Measurements from ENCODE around the gene CYP4F22.
"Not testable (repeated sequence)": the region's sequence is repeated elsewhere in the genome, so short reads cannot be mapped to it uniquely, and the experiment has no call there.

The CYP4F22 gene

GRCh38 chr19:15495151-15495550 lies 13.2 kb upstream of the CYP4F22 start:
- DNase-seq: no peak

DNA sequence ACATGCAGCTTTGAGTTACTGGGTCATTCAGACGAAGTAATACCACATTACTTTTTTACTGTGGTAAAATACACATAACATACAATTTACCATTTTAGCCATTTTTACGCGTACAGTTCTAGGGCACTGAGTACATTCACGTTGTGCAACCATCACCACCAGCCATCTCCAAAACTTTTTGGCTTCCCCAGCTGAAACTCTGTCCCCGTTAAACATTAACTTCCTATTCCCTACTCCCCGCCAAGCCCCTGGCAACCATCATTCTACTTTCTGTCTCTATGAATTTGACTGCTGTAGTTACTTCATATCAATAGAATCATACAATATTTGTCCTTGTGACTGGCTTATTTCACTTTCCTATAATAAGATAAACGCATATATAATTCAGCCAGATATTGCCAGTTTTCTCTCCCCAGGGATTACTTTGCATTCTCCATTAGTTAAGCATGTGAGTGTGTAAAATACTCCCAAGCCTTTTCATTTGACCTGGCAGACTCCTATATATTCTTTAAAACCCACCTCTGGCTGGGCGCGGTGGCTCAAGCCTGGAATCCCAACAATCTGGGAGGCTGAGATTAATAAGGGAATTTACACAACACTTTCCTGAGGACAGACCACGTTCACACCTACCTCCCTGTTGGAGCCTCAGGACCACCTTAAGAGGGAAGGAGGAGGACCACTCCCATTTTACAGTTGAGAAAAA lies 10.0 kb upstream of the CYP4F22 start:
- DNase-seq: no peak

GRCh38 chr19:15498910-15499309 lies 9.4 kb upstream of the CYP4F22 start:
- DNase-seq: no peak

GRCh38 chr19:15501596-15501995 lies 6.7 kb upstream of the CYP4F22 start:
- DNase-seq: no peak

GRCh38 chr19:15502264-15502663 lies 6.1 kb upstream of the CYP4F22 start:
- DNase-seq: no peak

- peak in 1 of 2 donors; percentile 76 for DNase-seq
Observed at GRCh38 chr19:15506074-15506571, 2.2 kb upstream of the CYP4F22 start.

GRCh38 chr19:15507068-15508034 lies 974 bp upstream of the CYP4F22 start:
- DNase-seq: no peak

GRCh38 chr19:15511671-15512424 lies 3.5 kb downstream of the CYP4F22 start:
- no peak for DNase-seq

- DNase-seq: not testable (repeated sequence)
Observed at GRCh38 chr19:15515227-15515625, 6.9 kb downstream of the CYP4F22 start.

- no peak for DNase-seq
Observed at GRCh38 chr19:15516363-15516762, 8.0 kb downstream of the CYP4F22 start.

DNA sequence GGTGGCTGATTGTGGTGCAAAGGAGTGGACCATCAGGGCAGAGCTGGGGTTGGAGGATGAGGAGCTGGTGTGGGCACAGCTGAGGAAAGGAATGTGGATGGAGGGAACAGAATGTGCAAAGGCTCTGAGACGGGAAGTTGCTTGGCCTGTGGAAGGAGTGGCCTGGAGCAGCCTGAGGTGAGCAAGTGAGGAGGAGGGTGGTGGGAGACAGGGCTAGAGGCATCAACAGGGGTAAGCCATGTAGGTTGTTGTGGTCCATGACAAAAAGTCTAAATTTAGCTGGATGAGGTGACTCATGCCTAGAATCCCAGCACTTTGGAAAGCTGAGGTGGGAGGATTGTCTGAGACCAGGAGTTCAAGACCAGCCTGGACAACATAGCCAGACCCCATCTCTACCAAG lies 9.5 kb downstream of the CYP4F22 start:
- no peak for DNase-seq

GRCh38 chr19:15519433-15519976 lies 11.2 kb downstream of the CYP4F22 start:
- no peak for DNase-seq

- no peak for DNase-seq
Observed at GRCh38 chr19:15524781-15525180, 16.5 kb downstream of the CYP4F22 start.

DNA sequence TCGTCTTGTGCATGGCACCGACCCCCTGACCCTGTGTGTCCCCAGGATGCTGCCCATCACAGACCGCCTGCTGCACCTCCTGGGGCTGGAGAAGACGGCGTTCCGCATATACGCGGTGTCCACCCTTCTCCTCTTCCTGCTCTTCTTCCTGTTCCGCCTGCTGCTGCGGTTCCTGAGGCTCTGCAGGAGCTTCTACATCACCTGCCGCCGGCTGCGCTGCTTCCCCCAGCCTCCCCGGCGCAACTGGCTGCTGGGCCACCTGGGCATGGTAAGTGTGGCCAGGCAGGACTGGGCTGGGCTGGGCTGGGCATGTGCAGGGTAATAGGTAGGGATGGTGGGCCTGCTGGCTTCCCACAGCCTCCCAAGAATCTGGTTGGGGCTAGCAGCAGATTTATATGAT lies 17.0 kb downstream of the CYP4F22 start:
- DNase-seq: no peak

DNA sequence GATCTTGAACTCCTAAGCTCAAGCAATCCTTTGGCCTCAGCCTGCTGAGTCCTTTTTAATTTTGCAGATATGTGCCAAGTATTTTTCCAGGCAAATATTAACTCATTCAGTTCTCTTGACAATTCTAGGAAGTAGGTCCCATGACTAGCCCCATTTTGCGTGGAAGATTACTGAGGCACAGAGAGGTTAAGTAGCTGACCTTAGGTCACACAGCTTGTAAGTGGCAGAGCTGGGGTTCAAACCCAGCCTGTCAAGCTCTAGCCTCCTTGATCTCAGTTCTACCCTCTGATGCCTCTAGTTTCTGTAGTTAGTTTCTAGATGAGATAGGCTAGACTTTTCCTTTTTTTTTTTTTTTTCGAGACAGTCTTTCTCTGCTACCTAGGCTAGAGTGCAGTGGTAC lies 18.1 kb downstream of the CYP4F22 start:
- DNase-seq: no peak

- no peak for DNase-seq
Observed at GRCh38 chr19:15527705-15528104, 19.4 kb downstream of the CYP4F22 start.

DNA sequence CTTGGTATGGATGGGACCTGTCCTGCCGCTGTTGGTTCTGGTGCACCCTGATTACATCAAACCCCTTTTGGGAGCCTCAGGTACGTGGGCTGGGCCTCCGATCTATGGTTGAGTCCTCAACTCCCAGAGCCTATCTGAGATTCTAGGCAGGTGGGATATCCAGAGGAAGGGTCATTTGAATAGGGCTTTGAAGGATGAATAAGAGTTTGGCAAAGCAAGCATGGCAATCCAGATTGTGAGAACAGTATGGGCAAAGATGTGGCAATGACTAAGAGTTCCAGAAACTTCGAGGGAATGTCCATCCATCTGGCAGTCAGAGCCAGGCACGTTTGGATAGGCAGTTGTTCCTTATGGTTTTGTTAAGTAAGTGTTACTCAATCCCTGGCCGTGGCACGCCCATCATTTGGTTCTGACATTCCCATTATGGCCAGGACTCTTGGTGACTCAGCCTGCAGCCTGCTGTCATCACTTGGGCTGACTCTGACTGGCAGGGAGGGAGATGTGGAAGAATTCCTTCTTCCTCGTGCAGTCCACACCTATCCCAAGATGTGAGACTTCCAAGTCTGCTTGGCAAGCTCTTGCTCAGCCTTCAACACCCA lies 21.5 kb downstream of the CYP4F22 start:
- peak in 1 of 2 donors; percentile 29 for DNase-seq

DNA sequence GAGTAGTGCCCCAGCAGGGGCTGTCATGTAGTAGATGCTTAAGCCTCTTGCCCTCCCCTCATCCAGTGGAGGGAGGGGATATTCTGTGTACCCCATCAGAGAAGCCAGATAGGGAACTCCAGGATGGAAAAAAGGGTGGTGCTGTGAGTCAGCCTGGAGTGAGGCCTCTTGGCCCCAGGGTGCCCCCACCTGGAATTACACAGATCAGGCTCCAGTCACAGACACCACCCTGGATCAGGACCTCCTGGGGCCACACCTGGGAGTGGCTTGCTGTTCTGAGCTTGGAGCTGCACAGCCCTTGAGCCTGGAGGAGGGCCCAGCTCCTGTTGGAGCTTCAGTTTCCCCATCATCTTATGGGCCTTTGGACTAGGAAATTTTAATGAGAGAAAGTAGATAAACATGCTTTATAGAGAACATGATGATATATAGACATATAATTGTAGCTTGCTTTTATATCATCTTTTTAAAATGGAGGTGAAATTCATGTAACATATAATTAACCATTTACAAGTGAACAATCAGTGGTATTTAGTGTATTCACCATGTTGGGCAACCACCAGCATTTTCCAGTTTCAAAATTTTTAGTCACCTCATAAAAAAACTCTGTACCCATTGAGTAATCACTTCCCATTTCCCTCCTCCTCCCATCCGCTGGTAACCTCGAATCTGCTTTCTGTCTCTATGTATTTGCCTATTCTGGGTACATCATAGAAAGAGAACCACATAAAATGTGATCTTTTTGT lies 24.6 kb downstream of the CYP4F22 start:
- peak; percentile 77 to 84 for DNase-seq

DNA sequence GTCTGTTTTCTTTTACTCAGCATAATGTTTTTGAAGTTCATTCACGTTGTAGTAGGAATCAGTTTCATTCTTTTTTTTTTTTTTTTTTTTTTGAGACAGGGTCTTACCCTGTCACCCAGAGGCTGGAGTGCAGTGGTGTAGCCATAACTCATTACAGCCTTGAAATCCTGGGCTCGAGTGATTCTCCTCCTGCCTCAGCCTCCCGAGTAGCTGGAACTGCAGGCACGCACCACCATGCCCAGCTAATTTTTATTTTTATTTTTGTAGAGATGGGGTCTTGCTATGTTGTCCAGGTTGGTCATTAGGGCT lies 25.2 kb downstream of the CYP4F22 start:
- not testable (repeated sequence) for DNase-seq

- DNase-seq: no peak
Observed at GRCh38 chr19:15534957-15535864, 26.9 kb downstream of the CYP4F22 start.

- no peak for DNase-seq
Observed at GRCh38 chr19:15536350-15536749, 28.0 kb downstream of the CYP4F22 start.

Data from inflammatory macrophage treated with lipopolysaccharide for 1 hour (primary cell).